ENCODE results near the gene RBM4.
A peak's percentile ranks its signal among the peaks of the same experiment; 100 is the strongest.

DNA sequence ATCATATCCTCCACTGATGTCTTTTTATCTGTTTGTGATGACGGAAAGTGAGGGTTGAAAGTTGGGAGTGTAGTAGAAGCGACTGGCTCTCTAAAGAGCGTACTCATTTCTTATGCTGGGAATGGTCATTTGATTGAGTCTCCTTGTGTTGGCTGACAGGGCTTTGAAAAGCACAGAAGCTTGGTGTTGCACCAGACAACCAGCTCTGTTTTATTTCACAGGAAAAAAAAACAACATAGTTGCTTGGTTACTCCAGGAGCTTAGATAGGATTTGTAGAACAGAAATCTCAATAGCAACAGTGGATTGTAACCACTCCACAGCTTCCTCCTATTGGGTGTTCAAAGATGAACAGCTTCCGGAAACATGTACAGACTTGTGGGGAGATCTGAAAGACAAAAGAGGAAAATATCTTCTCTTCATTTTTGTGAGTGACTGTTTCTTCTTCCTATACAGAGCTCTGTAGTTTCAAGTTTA, 19.4 kb upstream of the RBM4 start:
- 0 out of 2 replicates have a peak, but pooled peaks have one; percentile 21 for TF ChIP-seq POLR2A (IDR thresholded peaks at IDR 0.05; ENCODE audit: low read depth, low read length)
- TF ChIP-seq, protein P1, sequence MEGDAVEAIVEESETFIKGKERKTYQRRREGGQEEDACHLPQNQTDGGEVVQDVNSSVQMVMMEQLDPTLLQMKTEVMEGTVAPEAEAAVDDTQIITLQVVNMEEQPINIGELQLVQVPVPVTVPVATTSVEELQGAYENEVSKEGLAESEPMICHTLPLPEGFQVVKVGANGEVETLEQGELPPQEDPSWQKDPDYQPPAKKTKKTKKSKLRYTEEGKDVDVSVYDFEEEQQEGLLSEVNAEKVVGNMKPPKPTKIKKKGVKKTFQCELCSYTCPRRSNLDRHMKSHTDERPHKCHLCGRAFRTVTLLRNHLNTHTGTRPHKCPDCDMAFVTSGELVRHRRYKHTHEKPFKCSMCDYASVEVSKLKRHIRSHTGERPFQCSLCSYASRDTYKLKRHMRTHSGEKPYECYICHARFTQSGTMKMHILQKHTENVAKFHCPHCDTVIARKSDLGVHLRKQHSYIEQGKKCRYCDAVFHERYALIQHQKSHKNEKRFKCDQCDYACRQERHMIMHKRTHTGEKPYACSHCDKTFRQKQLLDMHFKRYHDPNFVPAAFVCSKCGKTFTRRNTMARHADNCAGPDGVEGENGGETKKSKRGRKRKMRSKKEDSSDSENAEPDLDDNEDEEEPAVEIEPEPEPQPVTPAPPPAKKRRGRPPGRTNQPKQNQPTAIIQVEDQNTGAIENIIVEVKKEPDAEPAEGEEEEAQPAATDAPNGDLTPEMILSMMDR (conservative IDR thresholded peaks at IDR 0.05; ENCODE audit: low read depth, low read length), result no peak
- TF ChIP-seq SMC3 (IDR thresholded peaks at IDR 0.05; ENCODE audit: low read depth, low read length), result no peak
- TF ChIP-seq RFX5 (IDR thresholded peaks at IDR 0.05; ENCODE audit: low read depth, low read length), result no peak
- TF ChIP-seq FOS (IDR thresholded peaks at IDR 0.05; ENCODE audit: low read depth, low read length), result no peak
- no peak for TF ChIP-seq RAD21 (IDR thresholded peaks at IDR 0.05; ENCODE audit: low read length)
- no peak for TF ChIP-seq CHD1 (IDR thresholded peaks at IDR 0.05; ENCODE audit: low read depth, low read length)
- TF ChIP-seq BHLHE40 (IDR thresholded peaks at IDR 0.05; ENCODE audit: low read depth, low read length), result no peak
- no peak for TF ChIP-seq CEBPB (IDR thresholded peaks at IDR 0.05; ENCODE audit: low read depth, low read length)
- no peak for TF ChIP-seq MAZ (IDR thresholded peaks at IDR 0.05; ENCODE audit: borderline replicate concordance, low read depth, low read length)
- TF ChIP-seq, protein P2, sequence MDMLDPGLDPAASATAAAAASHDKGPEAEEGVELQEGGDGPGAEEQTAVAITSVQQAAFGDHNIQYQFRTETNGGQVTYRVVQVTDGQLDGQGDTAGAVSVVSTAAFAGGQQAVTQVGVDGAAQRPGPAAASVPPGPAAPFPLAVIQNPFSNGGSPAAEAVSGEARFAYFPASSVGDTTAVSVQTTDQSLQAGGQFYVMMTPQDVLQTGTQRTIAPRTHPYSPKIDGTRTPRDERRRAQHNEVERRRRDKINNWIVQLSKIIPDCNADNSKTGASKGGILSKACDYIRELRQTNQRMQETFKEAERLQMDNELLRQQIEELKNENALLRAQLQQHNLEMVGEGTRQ (IDR thresholded peaks at IDR 0.05; ENCODE audit: low read depth, low read length), result no peak
- no peak for TF ChIP-seq MAFK (IDR thresholded peaks at IDR 0.05; ENCODE audit: low read depth, low read length)
